MCF 10A (cell line): ENCODE results near the gene LGALSL. TPM values are rescaled to one million over a fixed set of nuclear protein-coding genes. Genes with fewer than 3 reads are reported as not detected.

Source experiments
- BruUV-seq: library from RNA; stranded (reverse); fragments of 400-500 nt; replicated peaks from 2 replicates; lab custom pipeline; 2021; lab: Mats Ljungman, UMichigan
- CTCF ChIA-PET: fragments of 300-600 bp; sonication (Branson Sonifier 250); formaldehyde crosslinking; extraction: SDS; loops from one replicate; lab custom pipeline; 2021; ENCODE audit warnings: antibody characterized with exemption, inconsistent platforms; lab: Yijun Ruan, JAX
- POLR2A ChIA-PET: fragments of 300-600, 350-650 bp; sonication (Branson Sonifier 250); formaldehyde crosslinking; extraction: SDS; loops from one replicate; lab custom pipeline; 2020; ENCODE audit warnings: antibody characterized with exemption, inconsistent platforms; lab: Yijun Ruan, JAX
- DNase-seq: peaks from one replicate; pipeline ENCODE4 v3.0.0-alpha.2; 2018; ENCODE audit not compliant: unreplicated experiment
- H3K27ac Mint-ChIP-seq: one replicate; pipeline ENCODE4 v1.8.0; 2022; ENCODE audit warnings: mild to moderate bottlenecking, low read depth, mixed read lengths; ENCODE audit not compliant: unreplicated experiment
- H3K27me3 Mint-ChIP-seq: one replicate; pipeline ENCODE4 v1.8.0; 2022; ENCODE audit warnings: mixed read lengths; ENCODE audit not compliant: insufficient read depth, unreplicated experiment
- H3K36me3 Mint-ChIP-seq: one replicate; pipeline ENCODE4 v1.8.0; 2022; ENCODE audit warnings: mild to moderate bottlenecking, moderate library complexity, mixed read lengths; ENCODE audit not compliant: insufficient read depth, unreplicated experiment
- H3K4me1 Mint-ChIP-seq: one replicate; pipeline ENCODE4 v1.8.0; 2022; ENCODE audit warnings: mixed read lengths; ENCODE audit not compliant: insufficient read depth, unreplicated experiment
- H3K4me3 Mint-ChIP-seq: one replicate; pipeline ENCODE4 v1.8.0; 2022; ENCODE audit warnings: mild to moderate bottlenecking, moderate library complexity, mixed read lengths; ENCODE audit not compliant: unreplicated experiment
- H3K9me3 Mint-ChIP-seq: one replicate; pipeline ENCODE4 v1.8.0; 2022; ENCODE audit warnings: mixed read lengths; ENCODE audit not compliant: unreplicated experiment
- intact Hi-C: fragments of 100-400 bp; cut with micrococcal nuclease; formaldehyde crosslinking; loops from 2 replicates; pipeline ENCODE4 v1.14.1; 2022
- total RNA-seq: library from RNA; stranded (reverse); gene quantifications from 2 replicates; pipeline ENCODE4 v1.2.3, GENCODE V29; 2022
- TF ChIP-seq, protein P1 (sequence below): fragments of 200-600 bp; IDR thresholded peaks from one replicate; pipeline ENCODE4 v1.8.0; 2022; ENCODE audit warnings: antibody characterized with exemption, mild to moderate bottlenecking; ENCODE audit not compliant: unreplicated experiment

The LGALSL gene
- total RNA-seq, 1 experiment from 2014 or later = 11.4 TPM

DNA sequence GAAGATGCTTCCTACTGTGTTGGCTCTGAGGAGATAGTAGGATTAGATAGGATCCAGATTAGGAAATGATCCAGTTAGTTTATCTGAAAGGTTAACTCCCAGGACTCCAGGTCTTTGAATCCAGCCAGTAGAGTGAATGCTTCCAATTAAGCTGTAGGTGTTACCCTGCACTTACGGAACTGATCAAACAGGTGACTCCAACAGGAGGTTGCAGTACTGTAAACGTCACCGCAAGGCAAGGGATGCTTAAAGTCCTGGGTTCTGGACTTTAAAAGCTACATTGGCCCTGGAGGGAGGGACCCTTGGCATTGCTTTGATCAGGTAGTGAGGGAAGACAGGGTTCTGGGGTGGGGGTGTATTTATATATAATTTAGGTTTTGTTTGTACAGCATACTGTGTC is 5.6 kb downstream of the LGALSL start:
- POLR2A ChIA-PET = interaction anchor here (0.7 to 1.9 kb wide), 2 partner anchors 26 to 84 kb away, joined by 3 to 5 read pairs; no protein-coding TSS in a partner anchor
- Mint-ChIP-seq H3K27me3 (no peaks in the 10 kb centered on the region), H3K27ac (no peak overlapping the region), H3K4me3 (no peak overlapping the region), H3K36me3 (peaks cover 20% of the 10 kb centered on the region), H3K4me1 (peaks cover 18% of the 10 kb centered on the region), H3K9me3 (no peaks in the 10 kb centered on the region)
- DNase-seq = no peak
- no TSS peak for BruUV-seq
- TF ChIP-seq, protein P1, sequence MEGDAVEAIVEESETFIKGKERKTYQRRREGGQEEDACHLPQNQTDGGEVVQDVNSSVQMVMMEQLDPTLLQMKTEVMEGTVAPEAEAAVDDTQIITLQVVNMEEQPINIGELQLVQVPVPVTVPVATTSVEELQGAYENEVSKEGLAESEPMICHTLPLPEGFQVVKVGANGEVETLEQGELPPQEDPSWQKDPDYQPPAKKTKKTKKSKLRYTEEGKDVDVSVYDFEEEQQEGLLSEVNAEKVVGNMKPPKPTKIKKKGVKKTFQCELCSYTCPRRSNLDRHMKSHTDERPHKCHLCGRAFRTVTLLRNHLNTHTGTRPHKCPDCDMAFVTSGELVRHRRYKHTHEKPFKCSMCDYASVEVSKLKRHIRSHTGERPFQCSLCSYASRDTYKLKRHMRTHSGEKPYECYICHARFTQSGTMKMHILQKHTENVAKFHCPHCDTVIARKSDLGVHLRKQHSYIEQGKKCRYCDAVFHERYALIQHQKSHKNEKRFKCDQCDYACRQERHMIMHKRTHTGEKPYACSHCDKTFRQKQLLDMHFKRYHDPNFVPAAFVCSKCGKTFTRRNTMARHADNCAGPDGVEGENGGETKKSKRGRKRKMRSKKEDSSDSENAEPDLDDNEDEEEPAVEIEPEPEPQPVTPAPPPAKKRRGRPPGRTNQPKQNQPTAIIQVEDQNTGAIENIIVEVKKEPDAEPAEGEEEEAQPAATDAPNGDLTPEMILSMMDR = no peak
- CTCF ChIA-PET = interaction anchor here (0.5 to 2.0 kb wide), 2 partner anchors 28 to 375 kb away, joined by 3 to 14 read pairs; no protein-coding TSS in a partner anchor
- intact Hi-C loops = no loop called here

DNA sequence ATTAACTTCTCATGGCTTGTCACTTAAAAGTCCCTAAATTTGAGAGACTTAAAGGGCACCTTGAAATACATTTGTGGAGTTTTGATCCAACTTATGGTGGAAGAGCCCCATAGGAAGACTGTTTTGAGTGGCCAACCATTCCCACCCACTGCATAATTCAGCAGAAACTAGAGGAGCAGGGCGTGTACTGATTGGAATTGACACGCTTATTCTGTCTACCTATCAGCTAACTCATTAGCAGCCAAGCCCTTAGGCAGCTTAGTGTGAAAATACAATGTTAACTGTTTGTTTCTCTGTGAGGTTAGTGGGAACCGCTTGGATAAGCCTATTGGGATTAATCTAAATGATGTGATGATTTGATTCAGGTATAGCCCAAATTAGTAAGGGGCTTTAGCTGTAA is 6.4 kb downstream of the LGALSL start:
- no peak overlapping the region for H3K4me3 Mint-ChIP-seq
- H3K27me3 Mint-ChIP-seq = no peaks in the 10 kb centered on the region
- no peak for DNase-seq
- ChIA-PET POLR2A (interaction anchor here (1.9 kb wide), 1 partner anchor 25 kb away, joined by 5 read pairs; no protein-coding TSS in a partner anchor), CTCF (interaction anchor here (2.0 kb wide), 1 partner anchor 27 kb away, joined by 14 read pairs; no protein-coding TSS in a partner anchor)
- TF ChIP-seq, protein P1 = no peak
- peaks cover 15% of the 10 kb centered on the region for H3K4me1 Mint-ChIP-seq
- H3K36me3 Mint-ChIP-seq = peaks cover 20% of the 10 kb centered on the region
- intact Hi-C loops = no loop called here
- no peaks in the 10 kb centered on the region for H3K9me3 Mint-ChIP-seq
- BruUV-seq = no TSS peak
- no peak overlapping the region for H3K27ac Mint-ChIP-seq

DNA sequence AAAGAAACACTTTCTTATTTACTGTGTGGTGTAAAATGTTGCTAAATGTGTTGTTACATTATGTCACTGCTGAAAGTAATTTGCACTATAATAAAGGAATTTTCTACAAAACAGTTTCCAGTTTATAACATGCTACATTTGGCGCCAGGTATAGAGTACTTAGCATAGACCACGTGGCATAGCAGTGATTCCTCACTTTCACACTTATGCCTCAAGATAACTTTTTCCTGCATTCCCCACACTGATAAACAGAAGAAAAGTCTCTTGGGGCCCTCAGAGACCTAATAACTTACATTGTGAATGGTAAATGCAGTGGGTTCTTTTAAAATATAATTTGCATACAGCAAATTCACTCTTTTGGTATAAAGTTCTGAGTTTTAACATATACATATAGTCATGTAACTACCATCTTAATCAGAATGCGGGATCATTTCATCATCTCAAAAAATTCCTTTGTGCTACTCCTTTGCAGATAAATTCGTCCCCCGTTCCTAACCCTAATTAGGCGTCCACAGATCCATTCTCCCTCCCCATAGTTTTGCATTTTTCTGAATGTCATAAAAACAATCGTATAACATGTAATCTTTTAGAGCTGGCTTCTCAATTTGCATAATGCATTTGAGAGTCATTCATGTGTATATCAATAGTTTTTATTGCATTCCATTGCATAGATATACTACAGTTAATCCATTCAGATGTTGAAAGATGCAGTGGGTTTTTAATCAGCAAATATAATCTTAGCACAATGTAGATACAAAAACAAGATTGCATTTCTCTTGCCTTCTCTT is 7.5 kb downstream of the LGALSL start:
- Mint-ChIP-seq H3K4me1 (peaks cover 12% of the 10 kb centered on the region), H3K9me3 (no peaks in the 10 kb centered on the region), H3K36me3 (peaks cover 20% of the 10 kb centered on the region), H3K27ac (no peak overlapping the region), H3K4me3 (no peak overlapping the region), H3K27me3 (no peaks in the 10 kb centered on the region)
- ChIA-PET CTCF (interaction anchor here (1.0 to 1.4 kb wide), 4 partner anchors 24 to 164 kb away, joined by 3 to 6 read pairs (median 4); no protein-coding TSS in a partner anchor), POLR2A (interaction anchor here (1.0 to 1.9 kb wide), 2 partner anchors 18 to 24 kb away, joined by 3 to 5 read pairs; no protein-coding TSS in a partner anchor)
- DNase-seq = no peak
- BruUV-seq = no TSS peak
- TF ChIP-seq, protein P1 = no peak
- intact Hi-C loops = no loop called here

DNA sequence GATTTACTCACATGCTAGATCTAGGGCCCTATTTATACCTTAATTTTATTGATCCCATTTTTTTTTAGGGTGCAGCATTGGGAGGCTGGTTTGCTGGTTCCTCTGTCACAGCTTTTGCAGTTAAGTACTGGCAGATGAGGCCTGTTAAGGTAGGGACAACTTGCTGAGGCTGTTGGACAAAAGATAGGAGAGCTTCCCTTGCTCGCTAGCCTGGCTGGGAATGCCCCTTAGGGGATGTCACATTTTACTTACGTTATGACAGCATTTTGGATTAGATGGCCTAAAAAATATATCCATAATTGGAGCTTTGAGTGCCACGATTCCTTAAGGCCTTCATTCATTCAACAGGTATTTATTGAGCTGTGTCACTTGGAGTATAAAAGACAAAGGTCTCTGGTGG is 8.2 kb downstream of the LGALSL start:
- ChIA-PET CTCF (interaction anchor here (0.6 to 1.4 kb wide), 7 partner anchors 24 to 571 kb away, joined by 3 to 6 read pairs (median 4); no protein-coding TSS in a partner anchor), POLR2A (interaction anchor here (0.7 to 2.2 kb wide), 3 partner anchors 9 to 24 kb away, joined by 3 to 10 read pairs (median 3); partner anchors contain the start of gene LGALSL)
- TF ChIP-seq, protein P1 = no peak
- BruUV-seq = no TSS peak
- Mint-ChIP-seq H3K9me3 (no peaks in the 10 kb centered on the region), H3K4me1 (peaks cover 12% of the 10 kb centered on the region), H3K4me3 (no peak overlapping the region), H3K27ac (no peak overlapping the region), H3K27me3 (no peaks in the 10 kb centered on the region), H3K36me3 (peaks cover 20% of the 10 kb centered on the region)
- DNase-seq = no peak
- intact Hi-C loops = no loop called here
